Neutrophil (primary cell): Measurements from ENCODE around the gene GBF1.
A peak's percentile ranks its signal among the peaks of the same experiment; 100 is the strongest.

Source experiments
- H3K27ac ChIP-seq: fragments of 200-600 bp; sonication (generic); 2 replicates; pipeline ENCODE4 v1.5.1; 2016; ENCODE audit warnings: mild to moderate bottlenecking, moderate library complexity
- H3K27me3 ChIP-seq: fragments of 200-600 bp; sonication (generic); 2 replicates; pipeline ENCODE4 v1.6.0; 2016; ENCODE audit warnings: mild to moderate bottlenecking
- H3K36me3 ChIP-seq: fragments of 200-600 bp; sonication (generic); 2 replicates; pipeline ENCODE4 v1.5.1; 2017
- H3K4me1 ChIP-seq, 2 experiments: fragments of 200-600 bp in 1 of 2; sonication (generic) in 1 of 2; 1 replicate in 1 of 2; 2 replicates in 1 of 2; pipeline versions ENCODE4 v1.5.1 to v1.6.1; 2013 to 2016; ENCODE audit warnings: low read depth in 1 of 2, low read length in 1 of 2, mild to moderate bottlenecking in 1 of 2, moderate library complexity in 1 of 2; ENCODE audit not compliant: control insufficient read depth in 1 of 2, insufficient read depth in 1 of 2
- H3K4me3 ChIP-seq, 2 experiments: fragments of 200-600 bp in 1 of 2; sonication (generic) in 1 of 2; 1 replicate in 1 of 2; 2 replicates in 1 of 2; pipeline ENCODE4 v1.5.1; 2013 to 2016; ENCODE audit warnings: low read depth in 1 of 2, low read length in 1 of 2, mild to moderate bottlenecking in 1 of 2, moderate library complexity in 1 of 2
- H3K9me3 ChIP-seq: fragments of 200-600 bp; sonication (generic); 2 replicates; pipeline ENCODE4 v1.5.1; 2016
- CTCF ChIP-seq: fragments of 200-600 bp; sonication (generic); IDR thresholded peaks from 2 replicates; pipeline ENCODE4 v1.5.1; 2016; ENCODE audit warnings: antibody characterized with exemption

The GBF1 gene

DNA sequence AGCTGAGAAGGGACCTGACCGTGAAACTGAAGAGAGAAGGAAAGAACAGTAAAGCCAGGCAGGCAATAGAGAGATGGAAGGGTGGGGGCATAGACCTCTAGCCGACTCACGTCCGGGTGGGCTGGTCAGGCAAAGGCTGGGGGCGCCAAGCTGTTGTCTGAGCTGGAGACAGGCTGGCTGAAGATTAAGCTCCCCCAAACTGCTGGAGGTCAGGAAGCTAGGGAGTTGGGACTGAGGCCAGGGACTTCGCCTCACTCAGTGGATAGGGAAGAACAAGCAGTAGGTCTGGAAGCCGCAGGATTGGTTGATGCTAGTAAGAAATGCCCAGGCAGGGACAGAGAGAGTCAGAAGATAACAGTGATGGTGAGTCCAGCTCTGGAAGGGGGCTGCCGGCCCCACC is 9.3 kb upstream of the GBF1 start:
- Histone ChIP-seq H3K4me1 (peaks cover 18 to 19% of the 10 kb centered on the region in 2 experiments), H3K4me3 (no peak overlapping the region), H3K27ac (no peak overlapping the region), H3K36me3 (no peaks in the 10 kb centered on the region), H3K27me3 (peaks cover 100% of the 10 kb centered on the region), H3K9me3 (no peaks in the 10 kb centered on the region)
- TF ChIP-seq CTCF: no peak

DNA sequence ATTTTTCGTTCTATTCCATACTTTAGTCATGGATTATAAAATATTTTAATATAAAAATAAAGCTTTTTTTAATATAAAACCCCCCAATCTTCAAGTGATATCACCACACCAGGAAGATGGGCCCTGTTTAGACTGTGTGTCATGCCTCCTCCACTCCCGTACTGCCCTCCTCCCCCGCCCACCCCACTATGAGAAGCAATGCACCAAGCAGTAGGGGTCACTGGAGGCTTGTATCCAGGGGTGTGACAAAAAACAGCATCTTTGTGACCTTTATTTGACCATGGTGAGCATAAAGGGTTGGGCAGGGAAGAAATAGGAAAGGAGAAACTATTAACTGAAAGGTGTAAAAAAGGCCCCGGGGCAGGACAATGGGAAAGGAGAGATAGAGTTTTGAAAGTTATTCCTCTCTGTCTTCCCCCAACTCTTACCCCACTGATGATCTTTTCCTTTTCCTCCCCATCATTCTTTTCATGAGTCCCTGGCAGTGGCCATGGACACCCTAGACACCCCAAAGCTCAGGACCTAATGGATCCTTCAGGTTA is 7.5 kb upstream of the GBF1 start:
- Histone ChIP-seq H3K4me3 (no peak overlapping the region), H3K36me3 (no peaks in the 10 kb centered on the region), H3K4me1 (peaks cover 18 to 21% of the 10 kb centered on the region in 2 experiments), H3K27ac (no peak overlapping the region), H3K27me3 (peaks cover 100% of the 10 kb centered on the region), H3K9me3 (no peaks in the 10 kb centered on the region)
- TF ChIP-seq CTCF: no peak

DNA sequence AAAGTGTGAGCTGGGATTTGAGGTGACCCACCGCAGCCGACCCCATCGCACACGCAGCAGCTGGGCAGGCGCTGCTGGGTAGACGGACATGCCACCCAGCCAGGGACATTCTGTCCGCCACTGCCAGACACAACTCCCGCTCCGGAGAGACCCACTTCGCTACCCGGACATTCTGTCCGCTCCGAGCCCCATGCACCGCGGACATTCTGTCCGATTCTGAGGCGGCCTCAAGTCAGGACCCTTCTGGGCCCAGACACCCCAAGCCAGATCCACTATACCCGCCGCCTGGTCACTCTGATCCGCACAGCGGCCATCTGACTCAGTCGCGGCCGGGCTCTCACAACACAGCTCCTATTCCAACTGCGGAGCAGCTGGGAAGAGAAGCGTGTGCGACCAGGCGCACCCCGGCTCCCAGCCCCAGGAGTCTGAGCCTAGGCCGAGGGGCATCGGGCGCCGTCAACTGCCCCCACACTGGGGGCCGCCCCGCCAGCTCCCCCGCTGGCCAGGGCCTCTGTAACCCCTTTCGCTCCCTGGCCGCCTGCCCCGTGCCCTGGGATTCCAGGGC is 4.8 kb upstream of the GBF1 start:
- H3K27ac ChIP-seq: no peak overlapping the region
- H3K4me3 ChIP-seq: peak overlapping the region in 1 of 2 experiments; percentile 59
- H3K27me3 ChIP-seq: peaks cover 79% of the 10 kb centered on the region
- H3K36me3 ChIP-seq: no peaks in the 10 kb centered on the region
- H3K9me3 ChIP-seq: no peaks in the 10 kb centered on the region
- peaks cover 26 to 27% of the 10 kb centered on the region in 2 experiments for H3K4me1 ChIP-seq
- no peak for TF ChIP-seq CTCF

- peak overlapping the region in 1 of 2 experiments; percentile 59 for H3K4me3 ChIP-seq
- no peaks in the 10 kb centered on the region for H3K36me3 ChIP-seq
- H3K27ac ChIP-seq: no peak overlapping the region
- TF ChIP-seq CTCF: no peak
- peaks cover 74% of the 10 kb centered on the region for H3K27me3 ChIP-seq
- H3K4me1 ChIP-seq: peaks cover 30 to 31% of the 10 kb centered on the region in 2 experiments
- H3K9me3 ChIP-seq: no peaks in the 10 kb centered on the region
Measured at GRCh38 chr10:102241032-102241443, 4.3 kb upstream of the GBF1 start.

DNA sequence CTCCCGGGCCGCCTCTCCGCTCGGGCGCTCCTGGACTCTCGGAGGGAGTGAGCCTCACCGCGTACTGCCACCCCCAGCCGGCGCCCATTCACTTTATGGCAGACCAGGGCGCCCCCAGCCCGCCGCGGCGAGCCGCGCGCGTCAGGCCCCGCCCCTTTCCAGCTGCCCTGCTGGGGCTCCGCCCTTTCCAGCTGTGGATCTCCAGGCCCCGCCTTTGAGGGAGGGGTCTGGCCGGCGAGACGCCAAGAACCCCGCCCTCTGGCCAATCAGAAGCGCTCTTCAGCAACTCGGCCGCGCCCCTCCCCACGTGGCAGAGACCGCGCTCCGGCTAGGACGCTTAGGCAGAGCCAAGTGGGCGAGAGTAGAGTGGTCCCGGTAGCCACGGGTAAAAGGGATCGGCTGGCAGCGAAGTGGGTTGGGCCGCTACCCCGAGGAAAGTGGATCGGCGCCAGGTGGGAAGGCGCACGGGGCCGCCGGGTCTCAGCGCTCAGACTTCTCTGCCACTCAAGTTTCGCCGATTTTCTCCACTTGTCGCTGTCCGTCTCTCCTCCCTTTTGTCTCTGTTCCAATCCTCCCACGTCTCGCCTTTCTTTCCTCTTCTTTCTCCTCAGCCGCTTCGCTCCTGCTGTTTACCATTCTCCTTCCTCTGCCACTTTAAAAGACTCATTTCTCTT is 3.8 kb upstream of the GBF1 start, which contains the start of gene PITX3:
TSS of gene PITX3 (minus strand) at position 69 of the 674 bp plus-strand sequence. CDS start 9,432 bp downstream, outside the sequence.
- no peak within 1 kb of the TSS for H3K27ac ChIP-seq
- H3K36me3 ChIP-seq: no peaks in the 10 kb centered on the region
- H3K4me1 ChIP-seq: peaks cover 35 to 36% of the 10 kb centered on the region in 2 experiments

More for the DNA sequence above, 3.8 kb upstream of the GBF1 start, which contains the start of gene PITX3:
- H3K27me3 ChIP-seq: peaks cover 69% of the 10 kb centered on the region
- no peak for TF ChIP-seq CTCF
- no peaks in the 10 kb centered on the region for H3K9me3 ChIP-seq
- H3K4me3 ChIP-seq: peak within 1 kb of the TSS; percentile 30 to 59
